ENCODE data around the gene PCDHB1.

- TF ChIP-seq CTCF (IDR thresholded peaks at IDR 0.05; ENCODE audit: borderline replicate concordance, extremely low read depth, low read length, poor library complexity, severe bottlenecking) (no peak), EZH2 (IDR thresholded peaks at IDR 0.05; ENCODE audit: borderline replicate concordance, low read depth, low read length, severe bottlenecking) (no peak)
Observed at GRCh38 chr5:141010047-141010793, 41.0 kb upstream of the PCDHB1 start.
